Measurements from ENCODE around the gene GAB2.
"Not testable (repeated sequence)": the region's sequence is repeated elsewhere in the genome, so short reads cannot be mapped to it uniquely, and the experiment has no call there.

The GAB2 gene

GRCh38 chr11:78274739-78275138, 142.9 kb downstream of the GAB2 start:
- ATAC-seq: no peak

- ATAC-seq: not testable (repeated sequence)
These were observed 144.9 kb downstream of the GAB2 start for GRCh38 chr11:78272625-78273269.

- ATAC-seq: not testable (repeated sequence)
These were observed 145.8 kb downstream of the GAB2 start for GRCh38 chr11:78271801-78272200.

GRCh38 chr11:78270971-78271370, 146.6 kb downstream of the GAB2 start:
- ATAC-seq: no peak

GRCh38 chr11:78269806-78270205, 147.8 kb downstream of the GAB2 start:
- ATAC-seq: no peak

- no peak for ATAC-seq
These were observed 148.8 kb downstream of the GAB2 start for GRCh38 chr11:78268591-78269410.

- no peak for ATAC-seq
These were observed 151.2 kb downstream of the GAB2 start for GRCh38 chr11:78266451-78266850.

- ATAC-seq: no peak
These were observed 152.3 kb downstream of the GAB2 start for GRCh38 chr11:78265326-78265725.

GRCh38 chr11:78262691-78263090, 154.9 kb downstream of the GAB2 start:
- no peak for ATAC-seq

GRCh38 chr11:78262238-78262637, 155.4 kb downstream of the GAB2 start:
- ATAC-seq: no peak

GRCh38 chr11:78261828-78262227, 155.8 kb downstream of the GAB2 start:
- no peak for ATAC-seq

GRCh38 chr11:78261367-78261766, 156.3 kb downstream of the GAB2 start:
- ATAC-seq: no peak

GRCh38 chr11:78259777-78260487, 157.7 kb downstream of the GAB2 start:
- no peak for ATAC-seq

GRCh38 chr11:78257654-78258053, 160.0 kb downstream of the GAB2 start:
- no peak for ATAC-seq

- ATAC-seq: no peak
These were observed 160.7 kb downstream of the GAB2 start for GRCh38 chr11:78256962-78257361.

GRCh38 chr11:78255919-78256318, 161.7 kb downstream of the GAB2 start:
- ATAC-seq: no peak

GRCh38 chr11:78254268-78254667, 163.4 kb downstream of the GAB2 start:
- no peak for ATAC-seq

- no peak for ATAC-seq
These were observed 163.8 kb downstream of the GAB2 start for GRCh38 chr11:78253797-78254196.

- no peak for ATAC-seq
These were observed 166.4 kb downstream of the GAB2 start for GRCh38 chr11:78251083-78251775.

GRCh38 chr11:78250099-78250498, 167.5 kb downstream of the GAB2 start:
- ATAC-seq: no peak

- peak; percentile 48 to 60 for ATAC-seq
These were observed 168.7 kb downstream of the GAB2 start for GRCh38 chr11:78248903-78249302.

GRCh38 chr11:78248191-78248590, 169.4 kb downstream of the GAB2 start:
- no peak for ATAC-seq
